Mammary epithelial cell (primary cell): ENCODE data around the gene DNASE1L2.

Source experiments
- CTCF ChIP-seq, 2 donors: IDR thresholded peaks in 1 of 2; conservative IDR thresholded peaks in 1 of 2; 2 replicates each; pipeline ENCODE4 v1.5.1; 2011 to 2012; ENCODE audit warnings: inconsistent platforms in 2 of 2, low read length in 2 of 2, mild to moderate bottlenecking in 2 of 2, control low read depth in 1 of 2, low read depth in 1 of 2; ENCODE audit not compliant: insufficient read depth in 1 of 2; ENCODE audit errors: extremely low read depth in 1 of 2
- EZH2 ChIP-seq: IDR thresholded peaks from 2 replicates; pipeline ENCODE4 v1.6.1; 2012; ENCODE audit warnings: low read length, inconsistent platforms, borderline replicate concordance

- no peak for TF ChIP-seq CTCF (conservative IDR thresholded peaks at IDR 0.05 in 1 of 2, IDR thresholded peaks at IDR 0.05 in 1 of 2; ENCODE audit: extremely low read depth in 1 of 2, insufficient read depth in 1 of 2, low read depth in 1 of 2, low read length in 2 of 2)
- no peak for TF ChIP-seq EZH2
These were observed 2.0 kb downstream of the DNASE1L2 start for GRCh38 chr16:2238150-2238837.
